GM12892 (cell line): Measurements from ENCODE around the gene RSKR.

Experiments used
- DNase-seq: peaks from one replicate; pipeline ENCODE4 v3.0.0; 2011; ENCODE audit not compliant: insufficient read length
- FAIRE-seq: peaks from 2 replicates; lab custom pipeline; 2011; peaks lifted over from hg19 to GRCh38; lab: Jason Lieb, UNC
- POLR2A ChIP-seq: IDR thresholded peaks from 2 replicates; pipeline ENCODE4 v1.6.1; 2011; ENCODE audit warnings: low read depth, low read length, control low read depth
- POLR2AphosphoS5 ChIP-seq: IDR thresholded peaks from 2 replicates; pipeline ENCODE4 v1.6.1; 2011; ENCODE audit warnings: low read depth, low read length, control low read depth
- TAF1 ChIP-seq: IDR thresholded peaks from 2 replicates; pipeline ENCODE4 v1.6.1; 2011; ENCODE audit warnings: low read depth, mild to moderate bottlenecking, control low read depth, low read length, borderline replicate concordance

Gene RSKR

DNA sequence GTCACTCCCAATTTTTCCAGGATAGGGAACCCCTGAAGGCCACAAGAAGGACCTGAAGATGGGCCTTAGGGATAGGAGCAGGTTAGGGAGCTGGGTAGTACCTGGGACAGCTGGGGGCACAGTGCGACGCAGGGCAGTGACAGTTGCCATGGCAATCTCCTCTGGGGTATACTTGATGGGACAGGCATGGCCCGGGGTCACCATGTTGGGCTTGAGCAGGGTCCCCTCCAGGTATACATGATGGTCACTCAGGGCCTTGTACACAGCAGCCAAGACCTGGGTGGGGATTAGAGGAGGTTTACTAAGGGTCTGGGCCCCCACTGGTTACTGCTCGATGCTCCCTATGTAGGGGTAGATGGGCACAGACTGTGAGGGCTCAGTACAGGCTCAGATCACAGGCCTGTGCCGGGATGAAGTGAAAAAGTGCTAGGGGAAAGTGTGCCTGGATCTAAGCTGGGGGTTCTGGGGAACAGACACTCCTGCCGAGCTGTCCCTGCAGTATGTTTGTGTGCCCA is 40.0 kb downstream of the RSKR start:
- no peak for DNase-seq
- TF ChIP-seq POLR2A (no peak), TAF1 (no peak)
- FAIRE-seq = no peak

DNA sequence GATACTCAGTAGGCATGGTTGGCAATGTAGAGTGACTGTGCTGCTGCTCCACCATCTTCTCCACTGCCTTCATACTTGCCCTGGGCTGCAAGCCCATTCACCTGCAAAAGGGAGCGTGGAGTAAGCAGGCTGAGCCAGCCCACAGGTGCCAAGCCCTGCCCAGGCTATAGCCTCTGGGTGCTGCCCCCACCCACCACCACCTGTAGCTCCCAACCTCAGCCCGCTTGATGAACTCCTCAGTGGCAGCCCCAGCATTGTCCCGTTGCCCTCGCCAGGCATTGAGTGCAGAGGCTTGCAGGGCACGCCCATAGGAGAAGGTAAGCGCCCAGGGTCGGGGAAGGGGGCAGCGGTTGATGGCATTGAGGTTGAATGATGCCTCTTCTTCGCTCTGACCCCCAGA is 40.5 kb downstream of the RSKR start:
- TF ChIP-seq POLR2A = no peak
- no peak for TF ChIP-seq POLR2AphosphoS5
- DNase-seq = no peak
- FAIRE-seq = no peak

DNA sequence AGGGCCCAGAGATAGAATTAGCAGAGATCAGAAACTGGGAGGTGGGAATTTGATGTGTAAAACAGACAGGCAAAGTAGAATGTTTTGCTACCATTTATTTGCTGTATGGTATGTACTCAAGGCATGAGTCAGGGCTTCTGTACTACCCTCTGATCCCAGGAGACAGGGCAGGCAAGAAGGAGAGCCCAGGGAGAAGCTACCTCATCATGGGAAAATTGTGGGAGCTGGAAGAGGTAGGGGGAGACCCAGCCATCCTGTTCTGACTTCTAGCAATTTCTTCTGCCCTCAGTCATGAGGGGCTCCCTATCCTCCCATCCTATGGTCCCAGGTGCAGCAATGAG is 41.0 kb downstream of the RSKR start:
- no peak for TF ChIP-seq TAF1
- no peak for TF ChIP-seq POLR2A
- no peak for TF ChIP-seq POLR2AphosphoS5
- DNase-seq = no peak
- no peak for FAIRE-seq

DNA sequence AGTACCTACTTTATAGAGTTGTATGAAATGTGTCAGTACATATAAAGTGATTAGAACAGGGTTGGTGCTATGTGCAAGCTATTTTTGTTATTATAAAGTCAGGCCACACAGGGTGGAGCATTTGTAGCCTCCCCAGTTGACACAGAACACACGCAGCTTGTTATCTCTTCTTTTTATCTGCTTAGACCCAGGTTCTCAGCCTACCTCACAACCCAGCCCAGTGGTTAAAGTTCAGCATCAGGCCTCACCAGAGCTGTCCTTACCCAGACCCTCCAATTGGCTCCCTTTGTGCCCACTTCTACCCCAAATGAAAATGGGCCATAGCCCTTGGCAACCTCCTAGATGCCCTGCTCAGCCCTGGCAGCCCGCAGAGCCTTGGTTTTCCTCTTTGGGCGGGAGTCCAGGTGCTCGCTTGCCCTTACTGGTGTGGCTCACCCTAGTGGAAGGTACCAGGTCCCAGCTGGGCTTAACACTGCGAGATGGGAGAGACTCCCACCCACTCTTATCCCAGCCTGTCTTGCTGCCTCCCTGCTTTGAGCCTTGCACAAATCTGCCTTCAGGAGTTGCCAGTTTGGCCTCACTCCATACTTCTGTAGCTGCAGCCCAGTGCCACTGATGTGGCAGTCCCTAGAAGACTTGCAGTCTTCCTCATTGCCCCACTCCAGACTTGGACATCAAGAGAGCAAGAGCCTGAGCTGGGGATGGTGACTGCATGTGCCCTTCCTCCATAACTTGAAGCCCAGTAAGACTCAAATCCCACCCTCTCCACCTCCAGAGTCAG is 41.5 kb downstream of the RSKR start:
- DNase-seq (no peak), FAIRE-seq (no peak)
- TF ChIP-seq POLR2A = no peak
- TF ChIP-seq TAF1 = no peak
- no peak for TF ChIP-seq POLR2AphosphoS5

DNA sequence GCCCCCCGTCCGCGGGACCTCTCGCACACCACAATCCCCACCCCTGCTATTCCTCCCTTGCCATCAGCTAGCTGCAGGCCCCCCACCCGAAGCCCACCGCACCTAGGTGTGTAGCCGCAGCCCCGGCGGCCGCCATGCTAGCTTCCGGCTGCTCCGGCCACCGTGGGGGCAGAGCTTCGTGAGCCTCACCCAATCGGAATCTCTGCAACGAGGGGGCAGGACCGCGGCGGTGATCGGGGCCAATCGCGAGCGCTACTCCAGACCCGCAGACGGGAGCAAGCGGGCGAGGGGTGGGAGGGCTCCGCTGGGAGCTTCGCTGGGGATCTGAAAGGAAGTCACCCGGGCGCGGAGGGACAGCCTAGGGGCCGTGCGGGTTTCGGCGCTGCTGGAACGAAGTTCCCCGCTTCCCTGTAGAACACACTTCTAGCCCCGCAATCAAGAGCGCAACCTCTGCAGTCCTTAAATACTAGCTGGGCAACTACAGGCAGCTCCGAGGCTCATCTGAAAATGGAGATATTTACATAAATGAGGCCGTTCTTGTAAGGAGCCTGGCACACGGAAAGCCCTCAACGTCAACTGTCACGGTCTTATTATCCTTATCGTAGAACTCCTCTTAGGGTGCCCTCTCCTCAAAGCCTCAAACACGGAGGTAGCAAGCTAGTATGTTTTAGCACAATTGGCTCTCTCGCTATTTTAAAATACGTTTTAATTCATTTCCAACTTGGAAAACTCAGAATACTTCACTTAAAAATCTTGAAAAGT is 42.4 kb downstream of the RSKR start, which contains the start of gene PIGS:
PIGS (minus strand) TSS at position 164 of the 762 bp plus-strand sequence; CDS start at position 136, 28 bp downstream.
- FAIRE-seq (peak; percentile 97), DNase-seq (peak; percentile 96)
- TF ChIP-seq POLR2AphosphoS5 = peak; percentile 60
- TF ChIP-seq TAF1 = peak; percentile 65
- peak; percentile 79; the same call in 1 of the 2 replicates for TF ChIP-seq POLR2A

DNA sequence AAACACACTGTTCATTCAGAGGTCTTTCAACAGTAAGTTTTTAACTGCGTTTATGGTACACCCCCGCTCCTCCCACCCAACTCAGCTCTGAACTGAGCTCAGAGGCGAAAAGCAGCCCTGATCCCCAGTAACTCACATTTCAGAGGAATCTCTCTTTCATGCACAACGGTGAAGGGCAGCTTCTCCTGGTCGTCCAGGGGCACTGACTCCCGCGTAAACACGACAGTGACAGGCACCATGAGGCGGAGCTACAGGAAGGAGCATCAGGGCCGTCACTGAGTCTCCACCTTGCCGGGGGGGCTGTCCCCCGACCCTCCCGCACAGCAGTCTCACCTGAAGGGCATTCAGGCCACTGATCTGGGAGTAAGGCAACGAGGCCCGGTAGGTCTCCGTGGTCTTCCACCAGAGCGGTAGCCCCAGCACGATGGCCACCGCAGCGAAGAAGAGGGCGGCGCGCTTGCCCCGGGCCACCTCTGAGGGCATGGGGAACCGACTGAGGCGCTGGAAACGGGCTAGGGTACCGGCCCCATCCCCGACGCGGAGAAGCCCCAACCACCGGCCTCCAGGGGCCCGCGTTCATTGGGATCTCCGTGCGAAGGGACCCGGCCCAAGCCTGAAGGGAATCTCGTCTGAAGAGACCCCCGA is 43.1 kb downstream of the RSKR start:
- peak; percentile 92 for FAIRE-seq
- TF ChIP-seq TAF1 (0 out of 2 replicates have a peak, but pooled peaks have one; percentile 19), POLR2AphosphoS5 (no peak; the same call in 1 of the 2 replicates), POLR2A (no peak)
- DNase-seq = peak; percentile 48

DNA sequence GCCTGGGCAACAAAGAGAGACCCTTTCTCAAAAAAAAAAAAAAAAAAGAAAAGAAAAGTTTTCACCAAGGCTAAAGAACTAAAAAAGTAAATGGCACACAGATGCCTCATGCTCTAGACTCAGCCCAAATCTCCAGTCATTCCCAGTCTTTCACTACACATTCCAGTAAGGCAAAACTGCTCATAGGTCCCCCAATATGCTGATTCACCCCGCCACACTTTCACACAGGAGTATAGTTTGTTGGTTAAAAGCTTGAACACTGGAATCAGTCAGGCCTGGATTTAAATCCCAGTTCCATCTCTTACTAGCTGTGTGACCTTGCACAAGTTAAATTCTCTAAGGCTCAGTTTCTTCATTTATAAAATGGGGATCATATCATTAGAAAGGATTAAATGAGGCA is 44.5 kb downstream of the RSKR start:
- DNase-seq = no peak
- no peak for FAIRE-seq
- no peak for TF ChIP-seq POLR2AphosphoS5
- no peak for TF ChIP-seq TAF1
- no peak for TF ChIP-seq POLR2A

DNA sequence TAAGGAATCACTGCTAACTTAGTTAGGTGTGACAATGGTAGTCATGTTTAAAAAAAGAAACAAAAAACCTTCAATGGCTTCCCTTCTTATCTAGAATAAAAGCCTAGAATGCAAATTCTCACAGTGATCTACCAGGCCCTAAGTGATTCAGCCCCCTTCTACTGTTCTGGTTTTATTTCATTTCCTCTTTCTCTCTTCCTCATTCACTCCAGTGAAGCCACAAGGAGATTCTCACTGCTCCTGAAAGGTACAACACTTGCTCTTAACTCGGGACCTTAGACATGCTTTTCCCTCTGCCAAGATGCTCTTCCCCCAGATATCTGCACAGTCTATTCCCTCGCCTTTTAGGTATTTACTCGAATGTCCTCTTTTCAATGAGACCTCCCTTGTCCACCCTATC is 46.4 kb downstream of the RSKR start:
- DNase-seq = peak; percentile 31
- FAIRE-seq = peak; percentile 69
- TF ChIP-seq TAF1 (no peak), POLR2AphosphoS5 (no peak), POLR2A (no peak; the same call in 1 of the 2 replicates)

DNA sequence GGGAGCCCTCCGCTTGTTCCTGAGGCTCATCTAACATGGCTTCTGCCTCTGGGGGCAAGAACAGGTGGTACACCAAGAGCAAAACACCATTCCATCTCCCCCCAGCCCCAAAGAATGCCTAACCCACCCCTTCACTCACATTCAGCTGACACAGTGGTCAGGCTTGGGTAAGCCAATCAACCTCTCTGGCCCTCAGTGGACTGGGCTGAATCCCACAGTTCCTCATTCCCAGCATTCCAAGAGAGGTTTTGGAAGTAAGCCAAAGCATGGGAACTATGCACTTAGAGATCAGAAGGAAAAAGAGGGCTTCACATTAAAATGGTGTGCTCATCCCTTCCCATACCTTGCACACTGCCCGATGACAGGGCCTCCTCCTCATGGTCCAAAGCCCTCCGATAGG is 50.5 kb downstream of the RSKR start:
- DNase-seq = no peak
- no peak for FAIRE-seq
- no peak for TF ChIP-seq TAF1
- no peak for TF ChIP-seq POLR2A
- TF ChIP-seq POLR2AphosphoS5 = no peak
